ENCODE results near the gene PECR.

The PECR gene

DNA sequence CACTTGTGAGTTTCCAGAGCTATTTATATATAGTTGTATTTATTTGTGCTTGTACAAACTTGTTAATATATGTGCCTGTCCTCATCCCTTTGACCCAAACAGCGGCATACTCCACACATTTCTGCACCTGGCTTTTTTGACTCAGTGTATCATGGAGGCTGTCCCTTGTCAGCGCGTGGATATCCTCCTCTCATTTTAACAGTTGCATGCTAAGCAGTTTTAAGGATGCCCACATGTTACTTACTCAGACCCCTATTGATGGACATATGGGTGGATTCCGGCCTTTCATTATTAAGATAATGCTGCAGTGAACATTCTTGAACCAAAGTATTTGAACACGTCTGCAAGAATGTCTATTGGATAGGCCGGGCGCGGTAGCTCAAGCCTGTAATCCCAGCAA, 67.6 kb downstream of the PECR start:
- TF ChIP-seq ZBTB7A (IDR thresholded peaks at IDR 0.05; ENCODE audit: low read depth) (no peak), TCF12 (IDR thresholded peaks at IDR 0.05; ENCODE audit: low read depth) (no peak), TAF1 (IDR thresholded peaks at IDR 0.05; ENCODE audit: low read depth) (no peak), RAD21 (IDR thresholded peaks at IDR 0.05; ENCODE audit: low read depth) (no peak)

DNA sequence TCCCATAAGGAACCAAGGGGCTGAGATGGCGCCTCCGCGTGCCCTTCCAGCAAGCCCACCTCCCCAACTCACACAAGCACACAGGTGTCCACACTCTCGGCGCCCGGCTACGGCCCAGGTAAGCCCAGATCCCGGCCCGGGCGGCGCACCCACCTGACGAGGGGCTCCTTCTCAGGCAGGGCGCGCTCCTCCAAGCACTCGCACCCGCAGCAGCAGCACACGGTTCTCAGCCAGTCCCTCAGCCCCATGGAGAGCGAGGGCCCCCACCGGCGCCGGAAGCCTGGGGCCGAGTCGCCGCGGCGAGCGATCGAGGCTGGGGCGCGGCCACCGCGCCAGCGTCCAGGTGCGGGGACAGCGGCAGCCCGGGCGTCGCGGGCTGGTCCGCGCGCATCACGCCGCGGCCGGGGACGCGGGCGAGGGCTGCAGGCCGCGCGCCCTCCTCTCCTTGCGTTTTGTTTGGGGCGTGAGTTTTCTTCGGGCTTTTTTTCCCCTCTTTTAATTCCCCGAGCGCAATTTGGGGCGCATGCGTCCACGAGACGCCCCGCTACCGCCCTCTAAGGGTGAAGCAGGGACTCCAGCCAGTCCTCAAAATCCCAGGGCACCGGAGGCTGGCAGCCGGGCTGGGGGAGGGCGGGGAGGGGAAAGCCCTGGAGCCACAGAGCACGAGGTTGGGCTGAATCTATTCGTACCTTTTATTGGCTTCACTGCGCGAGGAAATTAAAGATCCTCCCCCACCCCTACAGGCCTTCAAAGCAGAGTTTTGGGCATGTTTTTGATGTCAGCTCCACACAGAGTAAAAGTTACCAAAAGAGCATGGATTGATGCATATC, 68.3 kb downstream of the PECR start, which contains the start of gene MREG:
TSS of gene MREG (minus strand) at position 472 of the 830 bp plus-strand sequence. CDS start at position 248, 224 bp downstream.
- TF ChIP-seq EGR1 (IDR thresholded peaks at IDR 0.05), result no peak
- 0 out of 2 replicates have a peak, but pooled peaks have one; percentile 15 for TF ChIP-seq TAF1 (IDR thresholded peaks at IDR 0.05; ENCODE audit: low read depth)
- TF ChIP-seq, protein P1, sequence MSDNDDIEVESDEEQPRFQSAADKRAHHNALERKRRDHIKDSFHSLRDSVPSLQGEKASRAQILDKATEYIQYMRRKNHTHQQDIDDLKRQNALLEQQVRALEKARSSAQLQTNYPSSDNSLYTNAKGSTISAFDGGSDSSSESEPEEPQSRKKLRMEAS (IDR thresholded peaks at IDR 0.05), result peak; percentile 77
- peak; percentile 19; the same call in 1 of the 2 replicates for TF ChIP-seq RAD21 (IDR thresholded peaks at IDR 0.05; ENCODE audit: low read depth)

DNA sequence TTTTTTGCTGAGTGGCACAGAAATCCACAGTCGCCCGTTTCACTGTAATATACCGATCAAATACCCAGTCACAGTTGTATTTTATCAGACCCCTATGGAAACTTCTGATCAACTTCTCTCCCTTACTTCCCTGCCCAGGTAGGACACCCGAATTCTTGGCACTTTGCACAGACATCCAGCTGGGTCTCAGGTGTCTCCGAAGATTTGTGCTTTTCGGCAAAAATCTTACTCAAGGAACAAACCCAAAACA, 68.9 kb downstream of the PECR start:
- TF ChIP-seq RAD21 (IDR thresholded peaks at IDR 0.05; ENCODE audit: low read depth) (no peak), TCF12 (IDR thresholded peaks at IDR 0.05; ENCODE audit: low read depth) (no peak), EP300 (IDR thresholded peaks at IDR 0.05; ENCODE audit: borderline replicate concordance) (no peak), FOXM1 (IDR thresholded peaks at IDR 0.05; ENCODE audit: borderline replicate concordance, low read depth) (no peak), TAF1 (IDR thresholded peaks at IDR 0.05; ENCODE audit: low read depth) (no peak), TEAD4 (IDR thresholded peaks at IDR 0.05) (no peak), YY1 (IDR thresholded peaks at IDR 0.05; ENCODE audit: low read depth) (no peak)
- TF ChIP-seq, protein P2, sequence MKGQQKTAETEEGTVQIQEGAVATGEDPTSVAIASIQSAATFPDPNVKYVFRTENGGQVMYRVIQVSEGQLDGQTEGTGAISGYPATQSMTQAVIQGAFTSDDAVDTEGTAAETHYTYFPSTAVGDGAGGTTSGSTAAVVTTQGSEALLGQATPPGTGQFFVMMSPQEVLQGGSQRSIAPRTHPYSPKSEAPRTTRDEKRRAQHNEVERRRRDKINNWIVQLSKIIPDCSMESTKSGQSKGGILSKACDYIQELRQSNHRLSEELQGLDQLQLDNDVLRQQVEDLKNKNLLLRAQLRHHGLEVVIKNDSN (IDR thresholded peaks at IDR 0.05), result no peak

DNA sequence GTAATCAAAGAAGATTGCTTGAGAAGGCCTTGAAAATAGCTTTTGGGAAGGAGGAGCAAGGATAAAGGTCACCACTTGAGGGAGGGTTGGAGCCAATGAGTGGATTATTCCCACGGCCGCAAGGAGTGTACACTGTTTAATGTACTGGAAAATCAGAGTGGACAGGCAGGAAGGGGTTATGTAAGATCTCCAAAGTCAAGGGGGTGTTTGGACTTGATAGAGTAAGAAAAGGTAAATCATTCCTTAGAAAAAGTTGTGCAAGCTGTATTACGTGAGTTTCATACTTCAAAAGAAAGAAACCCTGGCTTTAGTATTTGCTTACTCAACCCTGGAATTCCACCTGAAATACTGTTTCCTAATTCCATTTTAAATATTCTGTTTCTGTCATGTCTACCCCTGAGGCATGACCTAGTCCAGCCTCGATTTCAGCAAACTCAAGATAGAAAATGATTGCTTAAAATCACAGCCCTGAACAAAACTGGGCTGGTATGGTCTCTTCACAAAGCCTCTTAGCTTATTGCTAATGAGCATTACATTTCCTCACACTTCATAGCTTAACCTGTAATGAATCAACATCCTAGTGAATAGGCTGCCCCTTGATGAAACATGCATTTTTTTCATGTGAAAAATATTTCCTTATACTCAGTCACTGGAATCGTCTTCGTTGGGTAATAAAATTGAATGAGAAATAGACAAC, 69.3 kb downstream of the PECR start:
- TF ChIP-seq RAD21 (IDR thresholded peaks at IDR 0.05; ENCODE audit: low read depth) (no peak), CEBPB (IDR thresholded peaks at IDR 0.05) (peak; percentile 77)

DNA sequence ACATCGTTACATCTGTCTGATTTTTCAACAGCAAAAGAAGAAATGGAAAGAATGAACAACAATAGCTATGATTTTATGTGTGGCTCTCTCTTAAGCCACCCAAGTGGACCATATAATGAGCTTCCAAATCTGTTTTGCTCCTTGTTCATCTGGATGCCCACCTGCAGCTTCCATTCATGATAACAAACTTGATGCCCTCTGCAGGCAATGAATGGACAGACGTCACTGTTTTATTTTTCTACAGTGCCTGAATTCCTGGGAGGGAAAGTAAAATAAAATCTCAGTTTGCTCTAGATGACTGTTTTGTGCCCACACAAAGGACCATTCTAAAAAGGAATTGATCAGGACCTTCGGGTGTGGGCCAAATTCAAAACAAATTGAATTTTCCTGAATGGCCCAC, 73.2 kb downstream of the PECR start:
- TF ChIP-seq CREB1 (IDR thresholded peaks at IDR 0.05; ENCODE audit: low read depth) (no peak), EGR1 (IDR thresholded peaks at IDR 0.05) (no peak), EP300 (IDR thresholded peaks at IDR 0.05; ENCODE audit: borderline replicate concordance) (no peak), TEAD4 (IDR thresholded peaks at IDR 0.05) (no peak), NFIC (IDR thresholded peaks at IDR 0.05) (no peak), CEBPB (IDR thresholded peaks at IDR 0.05) (no peak)
- TF ChIP-seq, protein P3, sequence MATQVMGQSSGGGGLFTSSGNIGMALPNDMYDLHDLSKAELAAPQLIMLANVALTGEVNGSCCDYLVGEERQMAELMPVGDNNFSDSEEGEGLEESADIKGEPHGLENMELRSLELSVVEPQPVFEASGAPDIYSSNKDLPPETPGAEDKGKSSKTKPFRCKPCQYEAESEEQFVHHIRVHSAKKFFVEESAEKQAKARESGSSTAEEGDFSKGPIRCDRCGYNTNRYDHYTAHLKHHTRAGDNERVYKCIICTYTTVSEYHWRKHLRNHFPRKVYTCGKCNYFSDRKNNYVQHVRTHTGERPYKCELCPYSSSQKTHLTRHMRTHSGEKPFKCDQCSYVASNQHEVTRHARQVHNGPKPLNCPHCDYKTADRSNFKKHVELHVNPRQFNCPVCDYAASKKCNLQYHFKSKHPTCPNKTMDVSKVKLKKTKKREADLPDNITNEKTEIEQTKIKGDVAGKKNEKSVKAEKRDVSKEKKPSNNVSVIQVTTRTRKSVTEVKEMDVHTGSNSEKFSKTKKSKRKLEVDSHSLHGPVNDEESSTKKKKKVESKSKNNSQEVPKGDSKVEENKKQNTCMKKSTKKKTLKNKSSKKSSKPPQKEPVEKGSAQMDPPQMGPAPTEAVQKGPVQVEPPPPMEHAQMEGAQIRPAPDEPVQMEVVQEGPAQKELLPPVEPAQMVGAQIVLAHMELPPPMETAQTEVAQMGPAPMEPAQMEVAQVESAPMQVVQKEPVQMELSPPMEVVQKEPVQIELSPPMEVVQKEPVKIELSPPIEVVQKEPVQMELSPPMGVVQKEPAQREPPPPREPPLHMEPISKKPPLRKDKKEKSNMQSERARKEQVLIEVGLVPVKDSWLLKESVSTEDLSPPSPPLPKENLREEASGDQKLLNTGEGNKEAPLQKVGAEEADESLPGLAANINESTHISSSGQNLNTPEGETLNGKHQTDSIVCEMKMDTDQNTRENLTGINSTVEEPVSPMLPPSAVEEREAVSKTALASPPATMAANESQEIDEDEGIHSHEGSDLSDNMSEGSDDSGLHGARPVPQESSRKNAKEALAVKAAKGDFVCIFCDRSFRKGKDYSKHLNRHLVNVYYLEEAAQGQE (IDR thresholded peaks at IDR 0.05; ENCODE audit: low read depth), result no peak

DNA sequence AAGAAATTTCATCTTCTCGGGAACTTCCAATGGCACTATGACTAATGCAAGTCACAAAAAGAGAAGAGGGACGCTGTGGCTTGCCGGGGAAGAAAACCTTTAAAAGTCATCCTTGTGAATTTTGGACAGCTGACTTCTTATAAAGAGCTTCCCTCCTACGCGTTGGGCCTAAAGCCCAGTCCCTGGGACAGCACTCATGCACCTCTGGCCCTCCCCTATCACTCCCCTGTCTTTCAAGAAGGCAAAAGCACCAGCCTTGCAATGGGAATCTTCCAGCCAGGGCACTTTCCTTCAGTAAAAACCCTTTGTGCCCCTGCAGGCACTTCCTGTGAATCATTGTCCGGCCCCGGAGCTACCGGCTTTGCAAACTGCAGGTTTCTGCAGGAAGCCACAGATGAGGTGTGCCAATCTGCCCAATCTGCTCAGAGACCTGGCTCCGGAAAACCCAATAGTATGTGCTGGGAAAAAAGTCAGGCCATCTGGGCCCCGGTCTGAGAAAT, 75.4 kb downstream of the PECR start:
- TF ChIP-seq CREB1 (IDR thresholded peaks at IDR 0.05; ENCODE audit: low read depth), result no peak
- no peak for TF ChIP-seq FOXM1 (IDR thresholded peaks at IDR 0.05; ENCODE audit: borderline replicate concordance, low read depth)
- TF ChIP-seq, protein P2 (IDR thresholded peaks at IDR 0.05), result no peak
- no peak for TF ChIP-seq TEAD4 (IDR thresholded peaks at IDR 0.05)
- TF ChIP-seq YY1 (IDR thresholded peaks at IDR 0.05; ENCODE audit: low read depth), result no peak
- no peak for TF ChIP-seq RAD21 (IDR thresholded peaks at IDR 0.05; ENCODE audit: low read depth)
- TF ChIP-seq, protein P1 (IDR thresholded peaks at IDR 0.05), result no peak
- TF ChIP-seq TAF1 (IDR thresholded peaks at IDR 0.05; ENCODE audit: low read depth), result no peak
- TF ChIP-seq EP300 (IDR thresholded peaks at IDR 0.05; ENCODE audit: borderline replicate concordance), result no peak
- TF ChIP-seq TCF12 (IDR thresholded peaks at IDR 0.05; ENCODE audit: low read depth), result no peak
- no peak for TF ChIP-seq EGR1 (IDR thresholded peaks at IDR 0.05)
- TF ChIP-seq ZBTB7A (IDR thresholded peaks at IDR 0.05; ENCODE audit: low read depth), result no peak
- TF ChIP-seq NFIC (IDR thresholded peaks at IDR 0.05), result no peak
- TF ChIP-seq CEBPB (IDR thresholded peaks at IDR 0.05), result no peak

DNA sequence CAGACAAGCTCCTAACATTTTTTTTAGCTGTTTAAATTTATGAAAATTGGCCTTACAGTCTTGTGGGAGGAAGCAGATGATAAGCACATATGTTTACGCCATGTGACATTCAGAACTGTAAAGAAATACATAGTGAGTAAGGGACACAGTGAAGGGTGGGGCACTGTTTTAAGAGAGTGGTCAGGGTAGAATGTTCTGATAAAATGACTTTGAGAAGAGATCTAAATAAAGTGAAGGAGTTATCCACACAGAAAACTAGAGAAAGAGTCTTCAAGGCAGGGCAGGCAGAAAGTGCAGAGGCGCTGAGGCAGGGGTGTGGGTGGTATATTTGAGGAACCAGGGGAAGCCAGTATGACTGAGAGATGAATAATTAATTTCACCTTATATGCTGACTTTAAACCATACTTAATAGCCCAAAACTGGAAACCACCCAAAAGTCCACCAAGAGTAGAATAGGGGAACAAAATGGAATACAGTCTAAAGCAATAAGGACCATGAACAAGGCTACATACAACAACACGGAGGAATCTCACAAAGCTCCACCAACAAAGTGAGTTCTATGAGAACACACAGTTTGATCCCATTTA, 76.8 kb downstream of the PECR start:
- TF ChIP-seq NFIC (IDR thresholded peaks at IDR 0.05) (no peak), ZBTB7A (IDR thresholded peaks at IDR 0.05; ENCODE audit: low read depth) (no peak), EGR1 (IDR thresholded peaks at IDR 0.05) (no peak), EP300 (IDR thresholded peaks at IDR 0.05; ENCODE audit: borderline replicate concordance) (no peak), TCF12 (IDR thresholded peaks at IDR 0.05; ENCODE audit: low read depth) (no peak), YY1 (IDR thresholded peaks at IDR 0.05; ENCODE audit: low read depth) (no peak)
- TF ChIP-seq, protein P1 (IDR thresholded peaks at IDR 0.05), result no peak
- TF ChIP-seq, protein P3 (IDR thresholded peaks at IDR 0.05; ENCODE audit: low read depth), result no peak
- TF ChIP-seq, protein P2 (IDR thresholded peaks at IDR 0.05), result no peak

All from Ishikawa (cell line).